ENCODE data around the gene GRM4. TPM values are rescaled to one million over a fixed set of nuclear protein-coding genes. Genes with fewer than 3 reads are reported as not detected.

Gene GRM4
- total RNA-seq, 1 experiment from 2014 or later: 0.41 TPM

DNA sequence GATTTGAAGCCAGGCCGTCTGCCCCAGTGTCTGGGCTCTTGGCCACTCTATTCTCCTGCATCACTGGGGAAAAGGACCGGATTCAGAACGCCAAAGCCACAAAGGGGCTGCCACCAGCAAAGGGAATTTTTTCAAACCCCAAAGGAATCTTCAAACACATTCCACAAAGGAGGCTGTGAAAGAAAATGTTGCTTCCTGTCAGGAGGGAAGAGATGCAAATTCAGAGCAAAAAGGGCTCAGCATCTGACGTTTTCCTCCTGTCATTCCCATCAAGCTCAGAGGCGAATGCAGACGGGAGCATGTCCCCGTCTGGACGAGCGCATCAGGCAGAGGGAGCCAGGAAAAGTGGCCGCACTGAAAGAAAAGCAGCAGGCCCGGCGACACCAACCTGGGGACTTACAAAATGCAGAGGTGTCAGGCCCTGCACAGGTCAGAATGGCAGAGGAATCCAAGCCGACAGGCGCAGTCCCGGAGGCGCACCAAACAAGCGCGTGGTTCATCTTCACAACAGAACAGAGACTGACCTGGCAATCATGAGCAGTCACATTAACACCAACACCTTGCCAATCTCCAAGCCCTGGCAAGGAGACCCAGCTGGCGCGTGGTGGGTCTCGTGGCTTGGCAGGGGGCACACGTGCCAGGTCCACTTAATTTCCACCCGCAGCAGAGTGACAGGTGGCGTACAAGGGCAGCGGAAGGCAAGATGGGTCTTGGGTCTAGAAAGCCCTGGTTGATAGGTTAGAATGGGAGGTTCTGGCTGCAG is 62.8 kb downstream of the GRM4 start:
- POLR2A ChIA-PET (ENCODE audit: low non-redundant PET): no interaction called here
- no peak for DNase-seq (ENCODE audit: low spot score)
- intact Hi-C loops (cut with micrococcal nuclease; ENCODE audit: unreplicated experiment): no loop called here
- Histone ChIP-seq H3K27ac (ENCODE audit: low read depth, low read length, poor library complexity, severe bottlenecking) (no peak overlapping the region), H3K36me3 (ENCODE audit: insufficient read depth, low read length, poor library complexity, severe bottlenecking) (no peaks in the 10 kb centered on the region), H3K4me1 (ENCODE audit: insufficient read depth, low read length, poor library complexity, severe bottlenecking) (no peaks in the 10 kb centered on the region), H3K27me3 (replicated peaks; ENCODE audit: insufficient read depth, low read depth, low read length, poor library complexity) (no peaks in the 10 kb centered on the region), H3K4me3 (ENCODE audit: low read depth, low read length, poor library complexity, severe bottlenecking) (no peak overlapping the region), H3K9me3 (ENCODE audit: low read depth, low read length, poor library complexity, severe bottlenecking) (no peaks in the 10 kb centered on the region)
- CTCF ChIA-PET: no interaction called here
- no TSS peak for BruUV-seq (replicated peaks)
- TF ChIP-seq, protein P1, sequence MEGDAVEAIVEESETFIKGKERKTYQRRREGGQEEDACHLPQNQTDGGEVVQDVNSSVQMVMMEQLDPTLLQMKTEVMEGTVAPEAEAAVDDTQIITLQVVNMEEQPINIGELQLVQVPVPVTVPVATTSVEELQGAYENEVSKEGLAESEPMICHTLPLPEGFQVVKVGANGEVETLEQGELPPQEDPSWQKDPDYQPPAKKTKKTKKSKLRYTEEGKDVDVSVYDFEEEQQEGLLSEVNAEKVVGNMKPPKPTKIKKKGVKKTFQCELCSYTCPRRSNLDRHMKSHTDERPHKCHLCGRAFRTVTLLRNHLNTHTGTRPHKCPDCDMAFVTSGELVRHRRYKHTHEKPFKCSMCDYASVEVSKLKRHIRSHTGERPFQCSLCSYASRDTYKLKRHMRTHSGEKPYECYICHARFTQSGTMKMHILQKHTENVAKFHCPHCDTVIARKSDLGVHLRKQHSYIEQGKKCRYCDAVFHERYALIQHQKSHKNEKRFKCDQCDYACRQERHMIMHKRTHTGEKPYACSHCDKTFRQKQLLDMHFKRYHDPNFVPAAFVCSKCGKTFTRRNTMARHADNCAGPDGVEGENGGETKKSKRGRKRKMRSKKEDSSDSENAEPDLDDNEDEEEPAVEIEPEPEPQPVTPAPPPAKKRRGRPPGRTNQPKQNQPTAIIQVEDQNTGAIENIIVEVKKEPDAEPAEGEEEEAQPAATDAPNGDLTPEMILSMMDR (conservative IDR thresholded peaks at IDR 0.05; ENCODE audit: low read depth, low read length): no peak
- no peak for TF ChIP-seq EZH2 (IDR thresholded peaks at IDR 0.05; ENCODE audit: borderline replicate concordance, low read depth, low read length, poor library complexity, severe bottlenecking)

DNA sequence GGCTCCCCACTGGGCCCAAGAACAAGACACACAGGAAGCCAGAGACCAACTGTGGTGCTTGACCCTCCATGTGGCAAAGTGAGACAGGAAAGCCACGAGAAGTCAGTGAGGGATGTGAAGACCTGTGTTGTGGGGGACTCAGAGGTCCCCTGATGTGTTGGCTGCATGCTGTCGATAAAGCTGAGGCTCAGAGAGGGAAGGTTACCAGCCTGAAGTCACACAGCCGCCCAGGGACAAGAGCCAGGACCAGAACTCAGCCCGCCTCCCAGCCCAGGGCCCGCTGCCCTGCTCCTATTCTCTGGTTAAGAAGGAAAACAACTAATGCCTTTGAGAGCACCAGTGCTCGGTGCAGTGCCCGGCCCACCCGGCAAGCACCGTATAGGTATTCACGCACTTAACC is 63.5 kb downstream of the GRM4 start:
- ChIA-PET POLR2A (ENCODE audit: low non-redundant PET) (no interaction called here), CTCF (no interaction called here)
- no peaks in the 10 kb centered on the region for H3K36me3 ChIP-seq (ENCODE audit: insufficient read depth, low read length, poor library complexity, severe bottlenecking)
- no peak overlapping the region for H3K4me3 ChIP-seq (ENCODE audit: low read depth, low read length, poor library complexity, severe bottlenecking)
- no peak for DNase-seq (ENCODE audit: low spot score)
- no peak for TF ChIP-seq EZH2 (IDR thresholded peaks at IDR 0.05; ENCODE audit: borderline replicate concordance, low read depth, low read length, poor library complexity, severe bottlenecking)
- TF ChIP-seq, protein P1 (conservative IDR thresholded peaks at IDR 0.05; ENCODE audit: low read depth, low read length): no peak
- no peaks in the 10 kb centered on the region for H3K4me1 ChIP-seq (ENCODE audit: insufficient read depth, low read length, poor library complexity, severe bottlenecking)
- H3K27me3 ChIP-seq (replicated peaks; ENCODE audit: insufficient read depth, low read depth, low read length, poor library complexity): no peaks in the 10 kb centered on the region
- H3K27ac ChIP-seq (ENCODE audit: low read depth, low read length, poor library complexity, severe bottlenecking): no peak overlapping the region
- no TSS peak for BruUV-seq (replicated peaks)
- H3K9me3 ChIP-seq (ENCODE audit: low read depth, low read length, poor library complexity, severe bottlenecking): no peaks in the 10 kb centered on the region
- intact Hi-C loops (cut with micrococcal nuclease; ENCODE audit: unreplicated experiment): no loop called here

DNA sequence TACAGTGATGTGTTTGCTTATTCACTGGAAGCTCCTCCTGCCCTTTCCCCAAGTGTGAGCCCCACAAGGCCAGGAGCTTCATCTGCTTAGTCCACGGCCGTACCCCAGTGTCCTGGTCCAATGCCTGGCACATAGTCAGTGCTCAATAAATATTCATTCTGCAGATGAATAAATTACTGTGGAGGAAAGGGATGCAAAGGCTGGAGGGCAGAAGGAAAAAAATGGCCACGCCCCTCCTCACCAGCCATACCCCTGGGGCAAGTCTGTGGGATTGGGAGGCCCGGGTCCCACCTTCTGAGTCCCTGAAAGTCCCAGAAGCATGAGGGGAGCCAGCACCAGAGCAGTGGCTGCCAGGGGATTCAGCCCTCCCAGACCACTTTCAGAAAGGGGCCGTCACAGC is 65.5 kb downstream of the GRM4 start:
- no peaks in the 10 kb centered on the region for H3K4me1 ChIP-seq (ENCODE audit: insufficient read depth, low read length, poor library complexity, severe bottlenecking)
- no peaks in the 10 kb centered on the region for H3K27me3 ChIP-seq (replicated peaks; ENCODE audit: insufficient read depth, low read depth, low read length, poor library complexity)
- H3K4me3 ChIP-seq (ENCODE audit: low read depth, low read length, poor library complexity, severe bottlenecking): no peak overlapping the region
- TF ChIP-seq, protein P1 (conservative IDR thresholded peaks at IDR 0.05; ENCODE audit: low read depth, low read length): no peak
- no peak for TF ChIP-seq EZH2 (IDR thresholded peaks at IDR 0.05; ENCODE audit: borderline replicate concordance, low read depth, low read length, poor library complexity, severe bottlenecking)
- BruUV-seq (replicated peaks): no TSS peak
- DNase-seq (ENCODE audit: low spot score): no peak
- ChIA-PET POLR2A (ENCODE audit: low non-redundant PET) (no interaction called here), CTCF (no interaction called here)
- no peak overlapping the region for H3K27ac ChIP-seq (ENCODE audit: low read depth, low read length, poor library complexity, severe bottlenecking)
- H3K9me3 ChIP-seq (ENCODE audit: low read depth, low read length, poor library complexity, severe bottlenecking): no peaks in the 10 kb centered on the region
- no peaks in the 10 kb centered on the region for H3K36me3 ChIP-seq (ENCODE audit: insufficient read depth, low read length, poor library complexity, severe bottlenecking)
- intact Hi-C loops (cut with micrococcal nuclease; ENCODE audit: unreplicated experiment): no loop called here
